ENCODE measurements around the gene METTL14.

Gene METTL14

GRCh38 chr4:118759481-118759880 is 74.3 kb downstream of the METTL14 start:
- no peak for DNase-seq (ENCODE audit: low read depth in 2 of 2)

- DNase-seq (ENCODE audit: low read depth in 2 of 2), result no peak
Measured at GRCh38 chr4:118760092-118760491, 74.9 kb downstream of the METTL14 start.

GRCh38 chr4:118760493-118760892 is 75.3 kb downstream of the METTL14 start:
- DNase-seq (ENCODE audit: low read depth in 2 of 2), result no peak

GRCh38 chr4:118761397-118762016 is 76.3 kb downstream of the METTL14 start:
- DNase-seq (ENCODE audit: low read depth in 2 of 2), result no peak

- DNase-seq (ENCODE audit: low read depth in 2 of 2), result no peak
Measured at GRCh38 chr4:118762155-118762554, 77.0 kb downstream of the METTL14 start.

GRCh38 chr4:118762730-118763477 is 77.7 kb downstream of the METTL14 start:
- DNase-seq (ENCODE audit: low read depth in 2 of 2), result no peak
